Stomach (tissue), 9 donors: Measurements from ENCODE around the gene XAGE2. TPM values are rescaled to one million over a fixed set of nuclear protein-coding genes. Genes with fewer than 3 reads are reported as not detected.

Source experiments
- DNase-seq, 2 donors: peaks; one replicate each; pipeline versions ENCODE4 v3.0.0 to v3.0.0-alpha.2; 2013 to 2019
- H3K27ac ChIP-seq, 5 donors: fragments of 200-600 bp in 4 of 5; sonication (generic) in 4 of 5; one replicate each; pipeline ENCODE4 v1.5.1; 2013 to 2019; ENCODE audit warnings: mild to moderate bottlenecking in 1 of 5, moderate library complexity in 1 of 5
- H3K27me3 ChIP-seq, 3 donors: fragments of 200-600 bp; sonication (generic); one replicate each; pipeline ENCODE4 v1.5.1; 2017 to 2019; ENCODE audit warnings: mixed run types in 1 of 3
- H3K36me3 ChIP-seq, 4 donors: fragments of 200-600 bp; sonication (generic); 1 replicate in 3 of 4; 2 replicates in 1 of 4; pipeline ENCODE4 v1.5.1; 2016 to 2019
- H3K4me1 ChIP-seq, 4 donors: fragments of 200-600 bp; sonication (generic); one replicate each; pipeline ENCODE4 v1.5.1; 2016 to 2019
- H3K4me3 ChIP-seq, 4 donors: fragments of 200-600 bp; sonication (generic) in 3 of 4; one replicate each; pipeline ENCODE4 v1.5.1; 2016 to 2019; ENCODE audit warnings: mild to moderate bottlenecking in 1 of 4
- H3K9me3 ChIP-seq, 4 donors: fragments of 200-600 bp; sonication (generic); one replicate each; pipeline ENCODE4 v1.5.1; 2016 to 2019
- EP300 ChIP-seq: sonication (generic); formaldehyde crosslinking; IDR thresholded peaks from one replicate; pipeline ENCODE4 v1.6.1; 2017; ENCODE audit warnings: antibody characterized with exemption
- POLR2A ChIP-seq, 4 donors: fragments of 450-650 bp; IDR thresholded peaks; one replicate each; pipeline ENCODE4 v1.6.1; 2016; ENCODE audit warnings: antibody characterized with exemption in 4 of 4, control low read depth in 2 of 4, mild to moderate bottlenecking in 1 of 4, moderate library complexity in 1 of 4
- POLR2AphosphoS5 ChIP-seq, 3 donors: sonication (generic); formaldehyde crosslinking; IDR thresholded peaks; one replicate each; pipeline ENCODE4 v1.6.1; 2016; ENCODE audit warnings: antibody characterized with exemption in 3 of 3
- WGBS, 5 donors: extraction: QIAGEN DNeasy Blood & Tissue Kit in 3 of 5; methylation state at CpG; one replicate each; pipeline versions ENCODE4 v1.1.5 to v1.1.7; 2013 to 2018; 5-methylcytosine and 5-hydroxymethylcytosine counted together
- intact Hi-C: fragments of 100-400 bp; cut with DNase I; formaldehyde crosslinking; loops from one replicate; pipeline ENCODE4 v1.15.1; 2023; ENCODE audit warnings: low total_unique reads
- polyA plus RNA-seq, 3 donors: library from polyadenylated mRNA; stranded (reverse); fragments of 200-250 nt; gene quantifications; one replicate each; pipeline ENCODE4 v1.2.3, GENCODE V29; 2013
- total RNA-seq, 5 donors: library from RNA; depleted of rRNA; stranded (reverse); fragments of >200 nt; gene quantifications; one replicate each; pipeline versions ENCODE4 v1.1.0 to v1.2.3, GENCODE V29; 2014 to 2016
- TF ChIP-seq, protein P1 (sequence below), 7 experiments: fragments of 450-650 bp in 4 of 7; fragments of 200-600 bp in 3 of 7; sonication (generic) in 3 of 7; IDR thresholded peaks; one replicate each; pipeline ENCODE4 v1.5.1; 2016 to 2019; ENCODE audit warnings: antibody characterized with exemption in 7 of 7, control low read depth in 2 of 7, mild to moderate bottlenecking in 1 of 7
- donor health status: healthy with polysubstance abuse.
- donor health status: Bipolar disorder and iron deficiency.
- donor health status: healthy.

The XAGE2 gene
- total and polyA plus RNA-seq, 8 donors = not detected

DNA sequence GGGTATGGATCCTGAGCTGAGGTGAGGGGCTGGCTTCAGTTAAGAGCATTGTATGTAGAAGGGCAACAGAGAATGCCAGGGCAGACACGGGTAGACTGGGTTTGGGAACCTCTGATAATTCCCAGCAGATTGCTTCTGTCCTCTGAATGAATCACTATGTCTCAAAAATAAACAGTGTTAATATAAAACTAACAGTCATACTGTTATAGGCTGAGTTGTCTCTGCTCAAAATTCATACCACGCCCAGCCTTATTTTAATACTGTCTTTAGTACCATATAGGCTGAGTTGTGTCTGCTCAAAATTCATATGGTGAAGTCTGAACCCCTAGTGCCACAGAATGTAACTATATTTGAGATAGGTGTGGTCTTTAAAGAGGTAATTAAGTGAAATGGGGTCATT lies 10.0 kb downstream of the XAGE2 start:
- no peak for TF ChIP-seq EP300
- TF ChIP-seq POLR2AphosphoS5 (IDR thresholded peaks at IDR 0.05) = no peak
- TF ChIP-seq, protein P1, sequence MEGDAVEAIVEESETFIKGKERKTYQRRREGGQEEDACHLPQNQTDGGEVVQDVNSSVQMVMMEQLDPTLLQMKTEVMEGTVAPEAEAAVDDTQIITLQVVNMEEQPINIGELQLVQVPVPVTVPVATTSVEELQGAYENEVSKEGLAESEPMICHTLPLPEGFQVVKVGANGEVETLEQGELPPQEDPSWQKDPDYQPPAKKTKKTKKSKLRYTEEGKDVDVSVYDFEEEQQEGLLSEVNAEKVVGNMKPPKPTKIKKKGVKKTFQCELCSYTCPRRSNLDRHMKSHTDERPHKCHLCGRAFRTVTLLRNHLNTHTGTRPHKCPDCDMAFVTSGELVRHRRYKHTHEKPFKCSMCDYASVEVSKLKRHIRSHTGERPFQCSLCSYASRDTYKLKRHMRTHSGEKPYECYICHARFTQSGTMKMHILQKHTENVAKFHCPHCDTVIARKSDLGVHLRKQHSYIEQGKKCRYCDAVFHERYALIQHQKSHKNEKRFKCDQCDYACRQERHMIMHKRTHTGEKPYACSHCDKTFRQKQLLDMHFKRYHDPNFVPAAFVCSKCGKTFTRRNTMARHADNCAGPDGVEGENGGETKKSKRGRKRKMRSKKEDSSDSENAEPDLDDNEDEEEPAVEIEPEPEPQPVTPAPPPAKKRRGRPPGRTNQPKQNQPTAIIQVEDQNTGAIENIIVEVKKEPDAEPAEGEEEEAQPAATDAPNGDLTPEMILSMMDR (IDR thresholded peaks at IDR 0.05) = no peak
- intact Hi-C loops = no loop called here
- no peak for DNase-seq
- Histone ChIP-seq H3K36me3 (no peaks in the 10 kb centered on the region), H3K4me3 (no peak overlapping the region), H3K4me1 (no peaks in the 10 kb centered on the region), H3K27me3 (peaks cover 0 to 29% (median 0%) of the 10 kb centered on the region in 3 donors), H3K27ac (no peak overlapping the region), H3K9me3 (no peaks in the 10 kb centered on the region)
- WGBS, 5 donors = 53 to 68% (median 65%) methylated on average over 2 of the region's 2 CpGs

DNA sequence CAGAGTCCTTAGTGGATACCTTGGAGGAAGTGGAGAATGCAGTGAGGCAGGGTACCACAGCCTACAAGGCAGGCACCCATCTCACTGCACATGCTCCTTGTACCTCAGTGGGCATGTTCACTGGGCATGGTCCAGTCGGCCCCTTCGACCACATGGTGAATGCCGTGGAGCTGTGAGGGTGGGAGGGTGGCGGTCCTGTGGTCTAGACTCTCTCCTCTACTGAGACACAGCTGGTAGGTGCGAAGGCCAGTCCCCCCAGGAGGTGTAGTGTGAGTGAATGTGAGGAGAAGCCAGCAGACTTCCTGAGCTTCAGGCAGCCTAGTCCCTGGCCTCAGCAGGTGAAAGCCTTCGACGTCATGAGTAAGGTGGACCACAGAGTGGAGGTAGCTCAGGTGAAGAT lies 12.2 kb downstream of the XAGE2 start:
- TF ChIP-seq, protein P1 (IDR thresholded peaks at IDR 0.05) = no peak
- TF ChIP-seq EP300 = no peak
- no peak for TF ChIP-seq POLR2AphosphoS5 (IDR thresholded peaks at IDR 0.05)
- TF ChIP-seq POLR2A (IDR thresholded peaks at IDR 0.05) = no peak
- Histone ChIP-seq H3K36me3 (no peaks in the 10 kb centered on the region), H3K27me3 (peaks cover 0 to 22% (median 0%) of the 10 kb centered on the region in 3 donors), H3K4me3 (no peak overlapping the region), H3K27ac (no peak overlapping the region), H3K9me3 (no peaks in the 10 kb centered on the region), H3K4me1 (no peaks in the 10 kb centered on the region)
- WGBS, 5 donors = 87 to 90% (median 88%) methylated on average over 7 of the region's 7 CpGs; no CpG with 5 or more reads in 1 of the 5 donors
- DNase-seq = no peak
- intact Hi-C loops = no loop called here

DNA sequence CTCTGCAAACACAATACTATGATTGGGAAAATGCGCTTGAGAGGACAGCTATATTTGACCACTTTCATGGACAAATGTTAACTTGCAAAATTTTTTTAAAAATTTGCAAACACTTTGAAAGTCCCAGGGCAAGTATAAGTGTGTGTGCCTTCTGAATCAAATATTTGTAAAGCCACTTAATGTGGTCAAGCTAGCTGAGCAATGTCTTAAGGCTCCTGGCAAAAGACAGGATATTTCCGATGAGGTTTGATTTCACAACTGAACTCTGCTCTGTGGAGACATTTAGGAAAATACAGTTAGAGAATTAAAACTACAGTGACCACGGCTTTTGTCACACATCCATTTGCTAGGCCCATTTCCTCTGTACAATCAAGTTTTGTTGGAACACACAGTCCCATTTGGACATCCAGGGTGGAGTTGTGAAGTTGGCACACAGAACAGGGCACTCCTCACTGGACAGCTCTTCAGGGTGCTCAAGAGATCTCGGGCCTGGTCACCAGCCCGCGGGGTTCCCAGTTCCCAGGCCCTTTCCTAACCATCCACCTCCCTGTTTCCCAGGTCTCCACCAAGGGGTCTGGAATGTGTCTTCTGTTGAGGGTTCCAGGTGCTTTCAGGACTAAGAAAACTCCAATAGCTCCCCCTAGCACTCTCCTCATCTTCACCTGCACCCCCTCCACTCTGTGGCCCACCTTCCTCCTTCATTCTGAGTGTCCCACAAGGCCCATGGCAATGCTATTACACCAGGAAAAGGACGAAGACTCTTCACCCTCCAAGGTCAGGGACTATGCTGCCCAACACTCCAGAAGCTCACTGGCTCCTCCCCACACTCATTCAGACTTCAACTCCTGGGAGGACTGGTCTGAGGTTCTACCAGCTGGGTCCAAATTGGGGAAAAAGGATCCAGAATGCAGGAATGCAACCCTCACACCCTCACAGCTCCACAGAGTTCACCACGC lies 41.9 kb downstream of the XAGE2 start:
- peaks cover 0 to 15% (median 0%) of the 10 kb centered on the region in 3 donors for H3K27me3 ChIP-seq
- intact Hi-C loops = no loop called here
- no peak overlapping the region for H3K4me3 ChIP-seq
- no peaks in the 10 kb centered on the region for H3K36me3 ChIP-seq
- 65 to 87% (median 67%) methylated on average over 7 to 8 of the region's 8 CpGs for WGBS, 5 donors
- no peak overlapping the region for H3K27ac ChIP-seq
- H3K9me3 ChIP-seq = no peaks in the 10 kb centered on the region
- no peaks in the 10 kb centered on the region for H3K4me1 ChIP-seq
- DNase-seq = no peak
- TF ChIP-seq POLR2A (IDR thresholded peaks at IDR 0.05) = no peak
- TF ChIP-seq, protein P1 (IDR thresholded peaks at IDR 0.05) = no peak
- no peak for TF ChIP-seq EP300
- no peak for TF ChIP-seq POLR2AphosphoS5 (IDR thresholded peaks at IDR 0.05)

DNA sequence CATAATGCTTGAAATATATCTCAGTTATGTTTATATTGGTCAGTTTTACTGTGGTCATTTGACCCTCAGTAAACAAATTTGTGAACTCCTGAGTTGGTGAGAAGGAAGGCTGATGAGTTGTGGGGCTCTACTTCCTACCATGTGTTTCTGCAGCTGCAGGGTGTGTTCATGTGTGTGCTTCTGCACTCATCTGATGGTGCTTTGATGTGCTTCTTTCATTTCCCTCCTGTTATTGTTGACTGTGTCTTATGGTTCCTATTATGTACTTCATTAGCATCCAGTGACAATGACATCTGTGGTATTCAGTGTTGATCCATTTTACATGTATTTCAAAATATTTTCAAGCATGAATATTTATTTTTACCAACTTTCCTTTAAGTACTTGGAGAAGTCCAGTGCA lies 46.5 kb downstream of the XAGE2 start:
- no peak overlapping the region for H3K27ac ChIP-seq
- intact Hi-C loops = no loop called here
- peaks cover 0 to 21% (median 0%) of the 10 kb centered on the region in 3 donors for H3K27me3 ChIP-seq
- no peaks in the 10 kb centered on the region for H3K4me1 ChIP-seq
- TF ChIP-seq EP300 (no peak), POLR2A (IDR thresholded peaks at IDR 0.05) (no peak), POLR2AphosphoS5 (IDR thresholded peaks at IDR 0.05) (no peak)
- TF ChIP-seq, protein P1 (IDR thresholded peaks at IDR 0.05) = no peak
- no peaks in the 10 kb centered on the region for H3K36me3 ChIP-seq
- no peaks in the 10 kb centered on the region for H3K9me3 ChIP-seq
- H3K4me3 ChIP-seq = no peak overlapping the region
- no peak for DNase-seq
